Heart left ventricle (tissue), 16 donors: ENCODE data around the gene SORCS2. TPM values are rescaled to one million over a fixed set of nuclear protein-coding genes. Genes with fewer than 3 reads are reported as not detected.

ENCODE experiments used
- ATAC-seq, 4 donors: fragments of 200-7000 bp; cut with Tn5 transposase; one replicate each; pipeline ENCODE4 v1.9.1; 2020 to 2022; ENCODE audit warnings: moderate library complexity in 4 of 4, mild to moderate bottlenecking in 3 of 4, moderate number of reproducible peaks in 1 of 4
- DNase-seq, 5 donors: peaks; one replicate each; pipeline ENCODE4 v3.0.0-alpha.2; 2020
- H3K27ac ChIP-seq, 12 donors: fragments of 200-600 bp; sonication (generic) in 4 of 12; one replicate each; pipeline versions ENCODE4 v1.5.0 to v1.8.0; 2016 to 2022; ENCODE audit warnings: mild to moderate bottlenecking in 2 of 12
- H3K27me3 ChIP-seq, 9 donors: fragments of 200-600 bp; sonication (generic) in 2 of 9; one replicate each; pipeline versions ENCODE4 v1.5.1 to v1.8.0; 2016 to 2022; ENCODE audit warnings: mild to moderate bottlenecking in 3 of 9
- H3K36me3 ChIP-seq, 9 donors: fragments of 200-600 bp; sonication (generic) in 2 of 9; one replicate each; pipeline versions ENCODE4 v1.5.0 to v1.8.0; 2018 to 2022; ENCODE audit warnings: mild to moderate bottlenecking in 2 of 9
- H3K4me1 ChIP-seq, 12 donors: fragments of 200-600 bp; sonication (generic) in 4 of 12; one replicate each; pipeline versions ENCODE4 v1.5.0 to v1.8.0; 2016 to 2022; ENCODE audit warnings: mild to moderate bottlenecking in 3 of 12
- H3K4me3 ChIP-seq, 12 donors: fragments of 200-600 bp; sonication (generic) in 4 of 12; one replicate each; pipeline versions ENCODE4 v1.5.0 to v1.8.0; 2017 to 2022; ENCODE audit warnings: mild to moderate bottlenecking in 9 of 12, moderate library complexity in 4 of 12
- H3K9me3 ChIP-seq, 12 donors: fragments of 200-600 bp; sonication (generic) in 4 of 12; one replicate each; pipeline versions ENCODE4 v1.5.0 to v1.8.0; 2016 to 2022; ENCODE audit warnings: mild to moderate bottlenecking in 1 of 12
- CTCF ChIP-seq, 12 donors: fragments of 200-600 bp; sonication (generic) in 4 of 12; IDR thresholded peaks; one replicate each; pipeline versions ENCODE4 v1.5.0 to v1.8.0; 2018 to 2022; ENCODE audit warnings: antibody characterized with exemption in 12 of 12, mild to moderate bottlenecking in 5 of 12
- POLR2A ChIP-seq, 2 donors: fragments of 450-650 bp; IDR thresholded peaks; one replicate each; pipeline ENCODE4 v1.6.1; 2017; ENCODE audit warnings: antibody characterized with exemption in 2 of 2, mild to moderate bottlenecking in 2 of 2, moderate library complexity in 2 of 2
- WGBS, 4 donors: extraction: QIAGEN DNeasy Blood & Tissue Kit in 2 of 4; methylation state at CpG; one replicate each; pipeline versions ENCODE4 v1.1.5 to v1.1.7; 2013 to 2018; 5-methylcytosine and 5-hydroxymethylcytosine counted together
- intact Hi-C, 10 donors: fragments of 100-400 bp; cut with DNase I; formaldehyde crosslinking; loops; one replicate each; pipeline versions ENCODE4 v1.11.1 to v1.14.2; 2022
- polyA plus RNA-seq, 2 donors: library from polyadenylated mRNA; stranded (reverse); fragments of 200-250 nt; gene quantifications; one replicate each; pipeline ENCODE4 v1.2.3, GENCODE V29; 2013
- total RNA-seq, 9 donors: library from RNA; depleted of rRNA in 2 of 9; stranded (reverse); fragments of >200 nt in 2 of 9; fragmentation: NEBNext Ultra II Directional in 3 of 9; extraction: Animal tissue kit (Norgen Biotek cat#: 25700) in 3 of 9; gene quantifications; one replicate each; pipeline versions ENCODE4 v1.1.0 to v1.2.4, GENCODE V29; 2016 to 2023
- donor health status: ischemic (EF 13 %, LVEDD 7.1; RV severe dilation, severe dysfunction).
- donor health status: healthy with polysubstance abuse.
- donor health status: DM: no; HTN: yes; CAD: no.
- donor health status: DM: no; HTN: no; CAD: no.
- donor health status: ischemic (EF 25% LVEDD 6.9; RV normal size, moderate dysfunction).
- donor health status: ischemic (EF 25% LVEDD 5.7; RV mildly dilated, moderate dysfunction).
- donor health status: healthy.
- donor health status: DM: yes; HTN: yes; CAD: no.
- donor health status: ischemic (EF 35%, LVEDD 5.7; RV mildly dilated, moderate dysfunction).
- donor health status: nonischemic (EF 11% LVEDD 7.7; RV severe dilation, severe dysfunction).
- donor health status: DM: yes; HTN: yes; CAD: no.
- donor health status: PGD.
- donor health status: ischemic (EF 29% LVEDD 5.4; RV normal size, mild dysfunction).
- donor health status: nonischemic (EF 23%, LVEDD 6.1; RV moderate dilation, normal function).

SORCS2 gene
- total and polyA plus RNA-seq, 11 donors: 0.28 to 5.5 (median 2.4) TPM

GRCh38 chr4:7417639-7418038 lies 225.3 kb downstream of the SORCS2 start:
- 81 to 87% (median 83%) methylated on average over 9 of the region's 9 CpGs for WGBS, 4 donors
- Histone ChIP-seq H3K27me3 (no peaks in the 10 kb centered on the region), H3K27ac (no peak overlapping the region), H3K36me3 (no peaks in the 10 kb centered on the region), H3K9me3 (peaks cover 0 to 7% (median 0%) of the 10 kb centered on the region in 12 donors), H3K4me1 (no peaks in the 10 kb centered on the region), H3K4me3 (no peak overlapping the region)
- ATAC-seq (no peak), DNase-seq (peak in 2 of 5 donors; percentile 3 to 40)
- TF ChIP-seq CTCF (IDR thresholded peaks at IDR 0.05) (no peak), POLR2A (IDR thresholded peaks at IDR 0.05) (no peak)
- intact Hi-C loops: no loop called here

- TF ChIP-seq POLR2A (IDR thresholded peaks at IDR 0.05) (no peak), CTCF (IDR thresholded peaks at IDR 0.05) (no peak)
- Histone ChIP-seq H3K27me3 (no peaks in the 10 kb centered on the region), H3K9me3 (peaks cover 0 to 7% (median 0%) of the 10 kb centered on the region in 12 donors), H3K27ac (no peak overlapping the region), H3K4me3 (no peak overlapping the region), H3K4me1 (no peaks in the 10 kb centered on the region), H3K36me3 (no peaks in the 10 kb centered on the region)
- 76 to 82% (median 79%) methylated on average over 15 of the region's 15 CpGs for WGBS, 4 donors
- intact Hi-C loops: no loop called here
- ATAC-seq (no peak), DNase-seq (peak in 1 of 5 donors; percentile 7)
These were observed 226.0 kb downstream of the SORCS2 start for GRCh38 chr4:7418131-7418943.

GRCh38 chr4:7419961-7420660 lies 227.8 kb downstream of the SORCS2 start:
- Histone ChIP-seq H3K4me1 (no peaks in the 10 kb centered on the region), H3K27ac (no peak overlapping the region), H3K9me3 (peaks cover 0 to 7% (median 0%) of the 10 kb centered on the region in 12 donors), H3K27me3 (no peaks in the 10 kb centered on the region), H3K36me3 (no peaks in the 10 kb centered on the region), H3K4me3 (no peak overlapping the region)
- 43 to 82% (median 66%) methylated on average over 3 to 4 of the region's 4 CpGs for WGBS, 4 donors
- TF ChIP-seq CTCF (IDR thresholded peaks at IDR 0.05) (no peak), POLR2A (IDR thresholded peaks at IDR 0.05) (no peak)
- DNase-seq: peak in 2 of 5 donors; percentile 18 to 54
- ATAC-seq: peak in 1 of 4 donors; percentile 20
- intact Hi-C loops: no loop called here

GRCh38 chr4:7420661-7421040 lies 228.3 kb downstream of the SORCS2 start:
- H3K27me3 ChIP-seq: no peaks in the 10 kb centered on the region
- TF ChIP-seq POLR2A (IDR thresholded peaks at IDR 0.05): no peak
- no peak for TF ChIP-seq CTCF (IDR thresholded peaks at IDR 0.05)
- no peaks in the 10 kb centered on the region for H3K36me3 ChIP-seq
- H3K4me1 ChIP-seq: no peaks in the 10 kb centered on the region
- ATAC-seq (no peak), DNase-seq (peak in 2 of 5 donors; percentile 10 to 46)
- intact Hi-C loops: no loop called here
- no peak overlapping the region for H3K27ac ChIP-seq
- WGBS, 4 donors: 77 to 90% (median 83%) methylated on average over 11 to 14 of the region's 14 CpGs
- H3K4me3 ChIP-seq: no peak overlapping the region
- peaks cover 0 to 7% (median 0%) of the 10 kb centered on the region in 12 donors for H3K9me3 ChIP-seq
